ENCODE results near the gene ABCF3. TPM values are rescaled to one million over a fixed set of nuclear protein-coding genes. Genes with fewer than 3 reads are reported as not detected.
A peak's percentile ranks its signal among the peaks of the same experiment; 100 is the strongest.

Gene ABCF3
- total and polyA plus RNA-seq, 2 of the 13 experiments (the other 11 are each of a cell fraction or from before 2014, with no cell fraction given): 38.8 to 46.5 TPM

- TF ChIP-seq SRSF1 (optimal IDR thresholded peaks at IDR 0.05; ENCODE audit: low read depth, low read length) (peak; percentile 47), RFXANK (CRISPR knock-in tag; IDR thresholded peaks at IDR 0.05) (no peak), POLR2A (IDR thresholded peaks at IDR 0.05; ENCODE audit: insufficient read depth in 1 of 2, low read depth in 2 of 2, low read length in 2 of 2) (peak; percentile 56 to 67), ZNF350 (CRISPR knock-in tag; IDR thresholded peaks at IDR 0.05; ENCODE audit: borderline replicate concordance, low read depth) (peak; percentile 44; the same call in 1 of the 2 replicates), MYPOP (CRISPR knock-in tag; IDR thresholded peaks at IDR 0.05) (peak; percentile 69), SKIL (CRISPR knock-in tag; IDR thresholded peaks at IDR 0.05; ENCODE audit: borderline replicate concordance) (peak; percentile 47; the same call in 1 of the 2 replicates), FIP1L1 (IDR thresholded peaks at IDR 0.05; ENCODE audit: borderline replicate concordance, insufficient read depth, low read depth, low read length) (no peak), SIX1 (CRISPR knock-in tag; IDR thresholded peaks at IDR 0.05; ENCODE audit: borderline replicate concordance) (no peak), ZFP36L1 (CRISPR knock-in tag; IDR thresholded peaks at IDR 0.05) (0 out of 2 replicates have a peak, but pooled peaks have one; percentile 65)
Measured at GRCh38 chr3:184155644-184156521, 30.1 kb upstream of the ABCF3 start (continued).

Measured in HepG2 (cell line).